GM23338 (cell line): Measurements from ENCODE around the gene ARMC8. TPM values are rescaled to one million over a fixed set of nuclear protein-coding genes. Genes with fewer than 3 reads are reported as not detected.

Experiments
- ATAC-seq: fragments of 200-7000 bp; cut with Tn5 transposase; 3 replicates; pipeline ENCODE4 v1.9.1; 2020
- DNase-seq: peaks from one replicate; pipeline ENCODE4 v3.0.0-alpha.2; 2015; ENCODE audit warnings: low spot score
- H2AFZ ChIP-seq: fragments of 200-600 bp; sonication (generic); 2 replicates; pipeline ENCODE4 v1.8.0; 2016; ENCODE audit warnings: antibody characterized with exemption, mild to moderate bottlenecking, moderate library complexity
- H3F3A ChIP-seq: fragments of 200-600 bp; sonication (generic); replicated peaks from 2 replicates; pipeline ENCODE4 v1.8.0; 2017; ENCODE audit warnings: antibody characterized with exemption, mixed run types, low read depth
- H3K27ac ChIP-seq: fragments of 200-600 bp; sonication (generic); 2 replicates; pipeline ENCODE4 v1.6.1; 2016; ENCODE audit warnings: low read depth
- H3K27me3 ChIP-seq: fragments of 200-600 bp; sonication (generic); 2 replicates; pipeline ENCODE4 v1.8.0; 2016; ENCODE audit warnings: mild to moderate bottlenecking, mixed run types, moderate library complexity; ENCODE audit not compliant: insufficient read depth
- H3K36me3 ChIP-seq: fragments of 200-600 bp; sonication (generic); 2 replicates; pipeline ENCODE4 v1.8.0; 2016; ENCODE audit warnings: mild to moderate bottlenecking; ENCODE audit not compliant: insufficient read depth
- H3K4me1 ChIP-seq: fragments of 200-600 bp; sonication (generic); 2 replicates; pipeline ENCODE4 v1.8.0; 2016; ENCODE audit warnings: mild to moderate bottlenecking, moderate library complexity; ENCODE audit not compliant: insufficient read depth
- H3K4me2 ChIP-seq: fragments of 200-600 bp; sonication (generic); 2 replicates; pipeline ENCODE4 v1.7.1; 2017; ENCODE audit warnings: mixed run types
- H3K4me3 ChIP-seq: fragments of 200-600 bp; sonication (generic); 2 replicates; pipeline ENCODE4 v1.6.1; 2016; ENCODE audit warnings: mixed run types
- H3K79me2 ChIP-seq: fragments of 200-600 bp; sonication (generic); replicated peaks from 2 replicates; pipeline ENCODE4 v1.8.0; 2017; ENCODE audit warnings: mild to moderate bottlenecking; ENCODE audit not compliant: insufficient read depth
- H3K9me2 ChIP-seq: fragments of 200-600 bp; sonication (generic); 2 replicates; pipeline ENCODE4 v1.8.0; 2017; ENCODE audit not compliant: insufficient read depth
- H4K20me1 ChIP-seq: fragments of 200-600 bp; sonication (generic); replicated peaks from 2 replicates; pipeline ENCODE4 v1.8.0; 2017; ENCODE audit warnings: mild to moderate bottlenecking; ENCODE audit not compliant: insufficient read depth
- H3K27ac Mint-ChIP-seq: 2 replicates; pipeline ENCODE4 v1.8.0; 2020; ENCODE audit warnings: inconsistent platforms, mild to moderate bottlenecking, moderate library complexity, mixed read lengths
- H3K27me3 Mint-ChIP-seq: 3 replicates; pipeline ENCODE4 v1.8.0; 2022; ENCODE audit warnings: low read depth, mild to moderate bottlenecking, moderate library complexity, mixed read lengths, inconsistent platforms; ENCODE audit not compliant: insufficient read depth, poor library complexity
- H3K36me3 Mint-ChIP-seq: 3 replicates; pipeline ENCODE4 v1.8.0; 2021; ENCODE audit warnings: low read depth, mild to moderate bottlenecking, inconsistent platforms, moderate library complexity, mixed read lengths
- H3K4me1 Mint-ChIP-seq: 3 replicates; pipeline ENCODE4 v1.8.0; 2020; ENCODE audit warnings: mild to moderate bottlenecking, inconsistent platforms, mixed read lengths
- H3K4me3 Mint-ChIP-seq: 3 replicates; pipeline ENCODE4 v1.8.0; 2021; ENCODE audit warnings: moderate library complexity, mild to moderate bottlenecking, inconsistent platforms, mixed read lengths
- H3K9me3 Mint-ChIP-seq: 3 replicates; pipeline ENCODE4 v1.8.0; 2020; ENCODE audit warnings: moderate library complexity, mild to moderate bottlenecking, inconsistent platforms, mixed read lengths
- JUNB ChIP-seq: IDR thresholded peaks from one replicate; pipeline ENCODE4 v1.6.1; 2016; ENCODE audit warnings: antibody characterized with exemption; ENCODE audit not compliant: unreplicated experiment
- NANOG ChIP-seq: IDR thresholded peaks from 2 replicates; pipeline ENCODE4 v1.6.1; 2016; ENCODE audit warnings: antibody characterized with exemption, borderline replicate concordance
- POLR2AphosphoS5 ChIP-seq: IDR thresholded peaks from 2 replicates; pipeline ENCODE4 v1.6.1; 2016; ENCODE audit warnings: antibody characterized with exemption, low read depth
- ZNF114 ChIP-seq: fragments of 250-450 bp; sonication (Bioruptor Pico); IDR thresholded peaks from 2 replicates; pipeline ENCODE4 v1.5.0; 2020; ENCODE audit warnings: mild to moderate bottlenecking, moderate library complexity
- ZNF331 ChIP-seq: fragments of 250-450 bp; sonication (Bioruptor Pico); IDR thresholded peaks from 2 replicates; pipeline ENCODE4 v1.5.0; 2020; ENCODE audit warnings: low read depth, mild to moderate bottlenecking, moderate library complexity
- polyA plus RNA-seq: library from polyadenylated mRNA; unstranded; fragments of >200 nt; fragmentation: Nextera tagmentation; extraction: Ambion mirVana; gene quantifications from 2 replicates; pipeline ENCODE4 v1.2.1, GENCODE V29; 2016
- total RNA-seq: library from RNA; depleted of rRNA; stranded (reverse); fragments of >200 nt; shearing (Covaris generic); gene quantifications from 2 replicates; pipeline ENCODE4 v1.2.3, GENCODE V29; 2014
- TF ChIP-seq, protein P1 (sequence below): fragments of 250-450 bp; sonication (Bioruptor Pico); IDR thresholded peaks from 2 replicates; pipeline ENCODE4 v1.5.0; 2020; ENCODE audit warnings: mild to moderate bottlenecking, moderate library complexity
- TF ChIP-seq, protein P2 (sequence below): IDR thresholded peaks from 2 replicates; pipeline ENCODE4 v1.6.1; 2016; ENCODE audit warnings: antibody characterized with exemption

Gene ARMC8
- total and polyA plus RNA-seq, 2 experiments from 2014 or later = 36.8 to 61.4 TPM

DNA sequence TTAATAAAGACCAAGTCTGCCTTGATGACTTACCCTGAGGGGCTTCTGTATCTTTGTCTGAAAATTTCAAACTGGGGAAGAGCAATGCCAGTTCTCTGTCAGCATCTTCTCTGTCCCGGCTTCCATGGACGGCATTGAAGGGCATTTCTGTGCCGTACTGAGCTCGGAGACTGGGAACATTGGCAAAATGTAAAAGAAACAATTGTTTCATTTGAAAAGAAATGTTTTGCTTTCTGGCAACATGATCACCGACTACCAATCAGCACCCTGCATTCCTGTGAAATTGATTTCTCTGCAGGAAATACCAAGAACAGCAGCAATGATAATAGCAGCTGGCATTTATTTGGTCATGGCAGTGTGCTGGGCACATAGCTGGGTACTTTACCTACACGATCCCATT lies 116.4 kb downstream of the ARMC8 start (continued):
- TF ChIP-seq, protein P1, sequence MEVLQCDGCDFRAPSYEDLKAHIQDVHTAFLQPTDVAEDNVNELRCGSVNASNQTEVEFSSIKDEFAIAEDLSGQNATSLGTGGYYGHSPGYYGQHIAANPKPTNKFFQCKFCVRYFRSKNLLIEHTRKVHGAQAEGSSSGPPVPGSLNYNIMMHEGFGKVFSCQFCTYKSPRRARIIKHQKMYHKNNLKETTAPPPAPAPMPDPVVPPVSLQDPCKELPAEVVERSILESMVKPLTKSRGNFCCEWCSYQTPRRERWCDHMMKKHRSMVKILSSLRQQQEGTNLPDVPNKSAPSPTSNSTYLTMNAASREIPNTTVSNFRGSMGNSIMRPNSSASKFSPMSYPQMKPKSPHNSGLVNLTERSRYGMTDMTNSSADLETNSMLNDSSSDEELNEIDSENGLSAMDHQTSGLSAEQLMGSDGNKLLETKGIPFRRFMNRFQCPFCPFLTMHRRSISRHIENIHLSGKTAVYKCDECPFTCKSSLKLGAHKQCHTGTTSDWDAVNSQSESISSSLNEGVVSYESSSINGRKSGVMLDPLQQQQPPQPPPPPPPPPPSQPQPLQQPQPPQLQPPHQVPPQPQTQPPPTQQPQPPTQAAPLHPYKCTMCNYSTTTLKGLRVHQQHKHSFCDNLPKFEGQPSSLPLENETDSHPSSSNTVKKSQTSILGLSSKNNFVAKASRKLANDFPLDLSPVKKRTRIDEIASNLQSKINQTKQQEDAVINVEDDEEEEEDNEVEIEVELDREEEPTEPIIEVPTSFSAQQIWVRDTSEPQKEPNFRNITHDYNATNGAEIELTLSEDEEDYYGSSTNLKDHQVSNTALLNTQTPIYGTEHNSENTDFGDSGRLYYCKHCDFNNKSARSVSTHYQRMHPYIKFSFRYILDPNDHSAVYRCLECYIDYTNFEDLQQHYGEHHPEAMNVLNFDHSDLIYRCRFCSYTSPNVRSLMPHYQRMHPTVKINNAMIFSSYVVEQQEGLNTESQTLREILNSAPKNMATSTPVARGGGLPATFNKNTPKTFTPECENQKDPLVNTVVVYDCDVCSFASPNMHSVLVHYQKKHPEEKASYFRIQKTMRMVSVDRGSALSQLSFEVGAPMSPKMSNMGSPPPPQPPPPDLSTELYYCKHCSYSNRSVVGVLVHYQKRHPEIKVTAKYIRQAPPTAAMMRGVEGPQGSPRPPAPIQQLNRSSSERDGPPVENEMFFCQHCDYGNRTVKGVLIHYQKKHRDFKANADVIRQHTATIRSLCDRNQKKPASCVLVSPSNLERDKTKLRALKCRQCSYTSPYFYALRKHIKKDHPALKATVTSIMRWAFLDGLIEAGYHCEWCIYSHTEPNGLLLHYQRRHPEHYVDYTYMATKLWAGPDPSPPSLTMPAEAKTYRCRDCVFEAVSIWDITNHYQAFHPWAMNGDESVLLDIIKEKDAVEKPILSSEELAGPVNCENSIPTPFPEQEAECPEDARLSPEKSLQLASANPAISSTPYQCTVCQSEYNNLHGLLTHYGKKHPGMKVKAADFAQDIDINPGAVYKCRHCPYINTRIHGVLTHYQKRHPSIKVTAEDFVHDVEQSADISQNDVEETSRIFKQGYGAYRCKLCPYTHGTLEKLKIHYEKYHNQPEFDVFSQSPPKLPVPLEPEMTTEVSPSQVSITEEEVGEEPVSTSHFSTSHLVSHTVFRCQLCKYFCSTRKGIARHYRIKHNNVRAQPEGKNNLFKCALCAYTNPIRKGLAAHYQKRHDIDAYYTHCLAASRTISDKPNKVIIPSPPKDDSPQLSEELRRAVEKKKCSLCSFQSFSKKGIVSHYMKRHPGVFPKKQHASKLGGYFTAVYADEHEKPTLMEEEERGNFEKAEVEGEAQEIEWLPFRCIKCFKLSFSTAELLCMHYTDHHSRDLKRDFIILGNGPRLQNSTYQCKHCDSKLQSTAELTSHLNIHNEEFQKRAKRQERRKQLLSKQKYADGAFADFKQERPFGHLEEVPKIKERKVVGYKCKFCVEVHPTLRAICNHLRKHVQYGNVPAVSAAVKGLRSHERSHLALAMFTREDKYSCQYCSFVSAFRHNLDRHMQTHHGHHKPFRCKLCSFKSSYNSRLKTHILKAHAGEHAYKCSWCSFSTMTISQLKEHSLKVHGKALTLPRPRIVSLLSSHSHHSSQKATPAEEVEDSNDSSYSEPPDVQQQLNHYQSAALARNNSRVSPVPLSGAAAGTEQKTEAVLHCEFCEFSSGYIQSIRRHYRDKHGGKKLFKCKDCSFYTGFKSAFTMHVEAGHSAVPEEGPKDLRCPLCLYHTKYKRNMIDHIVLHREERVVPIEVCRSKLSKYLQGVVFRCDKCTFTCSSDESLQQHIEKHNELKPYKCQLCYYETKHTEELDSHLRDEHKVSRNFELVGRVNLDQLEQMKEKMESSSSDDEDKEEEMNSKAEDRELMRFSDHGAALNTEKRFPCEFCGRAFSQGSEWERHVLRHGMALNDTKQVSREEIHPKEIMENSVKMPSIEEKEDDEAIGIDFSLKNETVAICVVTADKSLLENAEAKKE (CRISPR knock-in tag) = no peak
- TF ChIP-seq ZNF331 = no peak

DNA sequence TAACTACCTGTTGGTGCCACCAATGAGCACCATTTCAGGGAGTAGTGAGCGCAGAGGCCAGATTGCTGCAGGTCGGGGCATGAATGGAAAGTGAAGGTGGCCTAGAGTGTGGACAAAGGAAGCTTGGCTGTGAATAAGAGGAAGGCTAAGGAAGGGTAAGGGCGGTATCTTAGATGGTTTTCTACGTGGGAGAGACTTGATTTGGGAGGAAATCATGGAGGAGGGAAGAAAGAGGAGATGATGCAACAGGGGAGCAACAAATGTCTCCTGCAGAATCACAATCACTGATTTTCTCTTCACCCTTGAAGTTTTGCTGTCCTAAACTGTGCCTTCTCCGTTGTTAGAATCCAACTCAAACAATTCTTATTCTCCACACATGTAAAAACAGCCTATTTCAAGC lies 120.8 kb downstream of the ARMC8 start:
- ATAC-seq (no peak), DNase-seq (no peak)
- Histone ChIP-seq H3K27me3 (no peaks in the 10 kb centered on the region), H3K4me1 (no peaks in the 10 kb centered on the region), H3K79me2 (no peaks in the 10 kb centered on the region), H3K4me2 (no peak overlapping the region), H2AFZ (peak overlapping the region; percentile 50; the same call in 1 of the 2 replicates), H3K4me3 (no peak overlapping the region), H4K20me1 (no peaks in the 10 kb centered on the region), H3K27ac (no peak overlapping the region), H3K36me3 (0 out of 2 replicates have a peak, but pooled peaks cover 3% of the 10 kb centered on the region), H3K9me2 (peaks cover 16% of the 10 kb centered on the region; the same call in 1 of the 2 replicates), H3F3A (no peaks in the 10 kb centered on the region)
- peaks cover 20% of the 10 kb centered on the region for H3K36me3 Mint-ChIP-seq
- H3K4me3 Mint-ChIP-seq = no peak overlapping the region
- H3K9me3 Mint-ChIP-seq = peaks cover 31% of the 10 kb centered on the region
- peaks cover 5% of the 10 kb centered on the region for H3K27me3 Mint-ChIP-seq
- H3K4me1 Mint-ChIP-seq = no peaks in the 10 kb centered on the region
- H3K27ac Mint-ChIP-seq = no peak overlapping the region
- TF ChIP-seq ZNF114 (CRISPR knock-in tag) = no peak
- TF ChIP-seq POLR2AphosphoS5 = no peak
- TF ChIP-seq, protein P2, sequence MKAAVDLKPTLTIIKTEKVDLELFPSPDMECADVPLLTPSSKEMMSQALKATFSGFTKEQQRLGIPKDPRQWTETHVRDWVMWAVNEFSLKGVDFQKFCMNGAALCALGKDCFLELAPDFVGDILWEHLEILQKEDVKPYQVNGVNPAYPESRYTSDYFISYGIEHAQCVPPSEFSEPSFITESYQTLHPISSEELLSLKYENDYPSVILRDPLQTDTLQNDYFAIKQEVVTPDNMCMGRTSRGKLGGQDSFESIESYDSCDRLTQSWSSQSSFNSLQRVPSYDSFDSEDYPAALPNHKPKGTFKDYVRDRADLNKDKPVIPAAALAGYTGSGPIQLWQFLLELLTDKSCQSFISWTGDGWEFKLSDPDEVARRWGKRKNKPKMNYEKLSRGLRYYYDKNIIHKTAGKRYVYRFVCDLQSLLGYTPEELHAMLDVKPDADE = no peak
- no peak for TF ChIP-seq NANOG
- TF ChIP-seq, protein P1 (CRISPR knock-in tag) = no peak
- TF ChIP-seq ZNF331 = no peak
- TF ChIP-seq JUNB = no peak
